Mammary epithelial cell (primary cell): ENCODE measurements around the gene TNFRSF14.

Experiments used
- CTCF ChIP-seq, 2 donors: IDR thresholded peaks in 1 of 2; conservative IDR thresholded peaks in 1 of 2; 2 replicates each; pipeline ENCODE4 v1.5.1; 2011 to 2012; ENCODE audit warnings: inconsistent platforms in 2 of 2, low read length in 2 of 2, mild to moderate bottlenecking in 2 of 2, control low read depth in 1 of 2, low read depth in 1 of 2; ENCODE audit not compliant: insufficient read depth in 1 of 2; ENCODE audit errors: extremely low read depth in 1 of 2
- EZH2 ChIP-seq: IDR thresholded peaks from 2 replicates; pipeline ENCODE4 v1.6.1; 2012; ENCODE audit warnings: low read length, inconsistent platforms, borderline replicate concordance

DNA sequence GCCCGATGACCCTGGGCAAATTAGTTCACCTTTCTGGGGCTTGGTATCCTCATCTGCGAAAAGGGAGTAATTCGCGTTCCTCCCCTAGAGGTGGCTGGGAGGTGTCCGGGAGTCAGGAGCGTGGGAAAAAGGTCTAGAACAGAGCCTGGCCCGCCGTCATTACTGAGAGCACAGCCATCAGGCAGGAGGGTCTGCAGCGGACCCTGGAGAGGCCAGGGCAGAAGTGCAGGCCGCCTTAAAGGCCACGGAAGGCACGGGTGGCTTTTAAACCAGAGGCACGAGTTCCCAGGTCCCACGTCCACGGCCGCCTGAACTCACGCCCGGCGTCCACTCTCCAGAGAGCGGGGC lies 30.6 kb upstream of the TNFRSF14 start:
- TF ChIP-seq CTCF (conservative IDR thresholded peaks at IDR 0.05 in 1 of 2, IDR thresholded peaks at IDR 0.05 in 1 of 2; ENCODE audit: extremely low read depth in 1 of 2, insufficient read depth in 1 of 2, low read depth in 1 of 2, low read length in 2 of 2) (no peak), EZH2 (no peak)
